Skeletal muscle tissue (tissue), 4 donors: ENCODE data around the gene HK1. TPM values are rescaled to one million over a fixed set of nuclear protein-coding genes. Genes with fewer than 3 reads are reported as not detected.
"Not testable (repeated sequence)": the region's sequence is repeated elsewhere in the genome, so short reads cannot be mapped to it uniquely, and the experiment has no call there.

Source experiments
- H3K27ac ChIP-seq: one replicate; pipeline ENCODE4 v1.7.0; 2013; ENCODE audit warnings: mild to moderate bottlenecking, low read depth, low read length, inconsistent platforms
- H3K27me3 ChIP-seq, 3 donors: one replicate each; pipeline ENCODE4 v1.7.0; 2013; ENCODE audit warnings: low read length in 3 of 3; ENCODE audit not compliant: control insufficient read depth in 3 of 3, insufficient read depth in 3 of 3
- H3K36me3 ChIP-seq, 3 donors: one replicate each; pipeline ENCODE4 v1.7.0; 2013; ENCODE audit warnings: low read length in 3 of 3; ENCODE audit not compliant: control insufficient read depth in 3 of 3, insufficient read depth in 3 of 3
- H3K4me1 ChIP-seq, 3 donors: one replicate each; pipeline ENCODE4 v1.7.0; 2013; ENCODE audit warnings: low read length in 3 of 3, mild to moderate bottlenecking in 3 of 3; ENCODE audit not compliant: control insufficient read depth in 3 of 3, insufficient read depth in 3 of 3
- H3K4me3 ChIP-seq, 3 donors: one replicate each; pipeline ENCODE4 v1.7.0; 2013; ENCODE audit warnings: low read length in 3 of 3
- H3K9ac ChIP-seq, 3 donors: one replicate each; pipeline ENCODE4 v1.7.0; 2013; ENCODE audit warnings: low read length in 3 of 3, mild to moderate bottlenecking in 3 of 3, moderate library complexity in 2 of 3, low read depth in 1 of 3
- H3K9me3 ChIP-seq, 3 donors: one replicate each; pipeline ENCODE4 v1.7.0; 2013; ENCODE audit warnings: low read length in 3 of 3; ENCODE audit not compliant: control insufficient read depth in 3 of 3
- total RNA-seq: library from RNA; depleted of rRNA; stranded (reverse); fragments of >200 nt; gene quantifications from one replicate; pipeline ENCODE4 v1.2.3, GENCODE V29; 2014
- donor health status: Osteomylitis.

The HK1 gene
- total RNA-seq, 1 donor from 2014 or later: 32.4 TPM

DNA sequence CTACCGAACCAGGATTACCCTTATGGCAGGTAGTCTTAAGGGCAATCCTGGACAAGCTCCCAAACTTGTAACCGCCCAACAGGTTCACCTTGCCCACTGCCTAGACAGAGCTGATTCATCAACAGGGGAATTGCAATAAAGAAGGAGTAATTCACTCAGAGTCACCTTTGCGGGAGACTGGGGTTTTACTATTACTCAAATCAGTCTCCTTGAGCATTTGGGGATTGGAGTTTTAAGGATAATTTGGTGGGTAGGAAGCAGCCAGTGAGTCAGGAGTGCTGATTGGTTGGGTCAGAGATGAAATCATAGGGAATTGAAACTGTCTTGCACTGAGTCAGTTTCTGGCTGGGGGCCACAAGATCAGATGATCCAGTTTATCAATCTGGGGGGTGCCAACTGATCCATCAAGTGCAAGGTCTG, 25.3 kb downstream of the HK1 start:
- Histone ChIP-seq H3K9ac (no peak overlapping the region), H3K9me3 (no peaks in the 10 kb centered on the region), H3K36me3 (no peaks in the 10 kb centered on the region), H3K4me1 (no peaks in the 10 kb centered on the region), H3K27me3 (no peaks in the 10 kb centered on the region), H3K4me3 (no peak overlapping the region), H3K27ac (no peak overlapping the region)

DNA sequence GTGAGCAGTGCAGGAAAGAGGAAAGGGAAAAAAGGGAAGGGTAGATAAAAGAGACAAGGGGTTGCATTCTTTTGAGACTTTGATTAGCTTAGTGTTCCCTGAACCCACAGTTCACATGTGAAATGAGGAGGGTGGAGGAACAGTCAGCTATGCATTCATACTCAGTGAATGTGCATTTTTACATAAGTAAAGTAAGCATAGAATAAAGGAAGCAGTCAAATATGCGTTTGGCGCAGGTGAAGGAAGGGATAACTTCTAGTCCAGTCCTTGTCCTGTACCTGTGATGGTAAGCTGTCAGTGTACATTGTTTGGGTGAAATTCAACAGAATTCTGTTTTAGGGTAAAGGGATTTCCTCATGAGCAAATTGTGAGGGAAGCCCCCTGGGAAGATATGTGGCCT, 28.1 kb downstream of the HK1 start:
- H3K4me1 ChIP-seq: no peaks in the 10 kb centered on the region
- H3K4me3 ChIP-seq: no peak overlapping the region
- H3K27ac ChIP-seq: no peak overlapping the region
- no peaks in the 10 kb centered on the region for H3K36me3 ChIP-seq
- H3K9me3 ChIP-seq: no peaks in the 10 kb centered on the region
- H3K27me3 ChIP-seq: no peaks in the 10 kb centered on the region
- no peak overlapping the region for H3K9ac ChIP-seq

DNA sequence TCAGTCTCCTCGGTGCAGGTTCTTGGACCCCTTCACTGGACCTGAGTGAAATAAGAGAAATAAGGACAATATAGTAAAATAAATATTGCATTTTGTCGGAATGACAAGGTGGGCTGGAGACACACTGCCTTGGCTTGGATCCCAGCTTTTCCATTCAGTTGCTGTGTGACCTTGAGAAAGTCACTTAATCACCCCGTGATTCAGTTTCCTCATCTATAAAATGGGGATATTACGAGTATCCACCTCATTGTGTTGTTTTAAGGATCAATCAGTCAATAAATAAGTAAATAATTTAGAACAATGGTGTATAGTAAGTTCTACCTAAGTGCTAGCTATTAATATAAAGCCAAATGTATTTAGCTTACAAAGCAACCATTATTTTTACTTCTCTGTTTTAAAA, 29.1 kb downstream of the HK1 start:
- Histone ChIP-seq H3K36me3 (no peaks in the 10 kb centered on the region), H3K4me1 (no peaks in the 10 kb centered on the region), H3K9ac (no peak overlapping the region), H3K4me3 (no peak overlapping the region), H3K27ac (no peak overlapping the region), H3K27me3 (no peaks in the 10 kb centered on the region), H3K9me3 (no peaks in the 10 kb centered on the region)

DNA sequence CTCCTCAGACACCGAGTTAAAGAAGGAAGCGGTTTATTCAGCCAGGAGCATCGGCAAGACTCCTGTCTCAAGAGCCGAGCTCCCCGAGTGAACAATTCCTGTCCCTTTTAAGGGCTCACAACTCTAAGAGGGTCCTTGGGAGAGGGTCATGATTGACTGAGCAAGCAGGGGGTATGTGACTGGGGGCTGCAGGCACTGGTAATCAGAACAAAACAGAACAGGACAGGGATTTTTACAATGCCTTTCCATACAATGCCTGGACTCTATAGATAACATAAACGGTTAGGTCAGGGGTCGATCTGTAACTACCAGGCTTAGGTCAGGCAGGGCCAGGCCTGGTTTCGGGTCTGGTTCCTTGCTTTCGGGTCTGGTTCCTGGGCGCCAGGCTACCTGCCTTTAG, 30.0 kb downstream of the HK1 start:
- not testable (repeated sequence) for H3K27me3 ChIP-seq, H3K9me3 ChIP-seq, H3K36me3 ChIP-seq, H3K27ac ChIP-seq, H3K9ac ChIP-seq, H3K4me3 ChIP-seq, H3K4me1 ChIP-seq

DNA sequence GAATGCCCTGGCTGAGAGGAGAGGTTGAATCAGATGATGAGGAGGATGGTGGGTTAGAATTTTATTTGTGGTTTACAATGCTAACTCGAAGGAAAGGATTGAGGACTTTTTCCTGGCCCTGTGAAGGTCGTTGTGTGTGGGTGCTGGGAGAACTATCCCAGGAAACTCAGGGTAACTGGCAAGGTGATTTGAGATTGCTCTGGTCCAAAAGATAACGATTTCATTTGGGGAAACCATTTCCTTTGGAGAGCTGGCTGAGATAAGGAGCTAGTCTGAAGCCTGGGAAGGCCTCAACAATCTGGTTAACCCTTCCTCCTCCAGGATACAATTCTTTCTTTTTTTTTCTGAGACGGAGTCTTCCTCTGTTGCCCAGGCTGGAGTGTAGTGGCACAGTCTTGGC, 33.0 kb downstream of the HK1 start:
- no peak overlapping the region for H3K9ac ChIP-seq
- H3K27ac ChIP-seq: no peak overlapping the region
- no peaks in the 10 kb centered on the region for H3K36me3 ChIP-seq
- H3K4me3 ChIP-seq: no peak overlapping the region
- H3K9me3 ChIP-seq: no peaks in the 10 kb centered on the region
- H3K4me1 ChIP-seq: no peaks in the 10 kb centered on the region
- no peaks in the 10 kb centered on the region for H3K27me3 ChIP-seq

DNA sequence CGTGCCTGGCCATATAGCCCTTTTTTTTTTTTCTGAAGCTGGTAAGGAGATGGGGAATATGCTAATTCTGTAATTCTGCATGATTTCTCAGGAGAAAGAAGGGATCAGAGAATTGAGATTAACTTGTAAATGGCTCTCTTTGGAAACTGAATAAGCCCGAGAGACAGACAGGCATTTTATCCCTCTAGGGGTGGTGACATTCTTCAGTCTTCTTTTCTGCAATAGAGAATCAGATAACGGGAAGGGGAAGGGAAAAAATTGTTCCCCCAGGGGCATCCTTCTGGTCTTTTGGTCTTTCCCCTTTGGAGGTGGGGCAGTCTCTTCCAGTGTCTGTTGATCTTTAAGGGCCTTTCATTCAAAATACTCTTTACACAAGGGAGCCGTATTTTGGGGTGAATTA, 34.2 kb downstream of the HK1 start:
- H3K4me3 ChIP-seq: no peak overlapping the region

DNA sequence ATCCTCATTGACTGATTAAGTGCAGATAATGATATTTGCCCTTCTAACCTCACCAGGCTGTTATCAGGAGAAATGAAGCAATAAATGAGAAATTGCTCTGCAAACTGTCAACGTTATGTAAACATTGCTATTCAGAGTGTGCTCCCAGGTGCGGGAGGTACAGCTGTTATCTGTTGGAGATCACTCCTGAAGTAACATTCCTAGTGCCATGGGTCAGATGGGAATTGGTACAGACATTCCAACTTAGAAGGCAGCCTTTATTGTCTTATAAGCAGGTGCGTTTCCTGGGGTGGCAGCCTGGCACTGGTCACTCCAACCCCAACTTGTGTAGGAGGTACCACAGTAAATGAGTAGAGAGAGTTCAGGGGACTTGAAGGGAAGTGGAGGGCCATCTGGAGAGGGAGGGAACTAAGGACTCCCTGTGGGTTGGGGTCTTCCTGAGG, 36.8 kb downstream of the HK1 start:
- H3K27ac ChIP-seq: no peak overlapping the region
- no peaks in the 10 kb centered on the region for H3K9me3 ChIP-seq
- H3K9ac ChIP-seq: no peak overlapping the region
- no peaks in the 10 kb centered on the region for H3K36me3 ChIP-seq
- no peak overlapping the region for H3K4me3 ChIP-seq
- H3K27me3 ChIP-seq: no peaks in the 10 kb centered on the region
- H3K4me1 ChIP-seq: peaks cover 10 to 19% (median 13%) of the 10 kb centered on the region in 3 donors

More for the DNA sequence above, 34.2 kb downstream of the HK1 start:
- H3K9ac ChIP-seq: no peak overlapping the region
- H3K9me3 ChIP-seq: no peaks in the 10 kb centered on the region
- no peaks in the 10 kb centered on the region for H3K36me3 ChIP-seq
- H3K4me1 ChIP-seq: peaks cover 0 to 2% (median 0%) of the 10 kb centered on the region in 3 donors
- H3K27me3 ChIP-seq: no peaks in the 10 kb centered on the region
- no peak overlapping the region for H3K27ac ChIP-seq

DNA sequence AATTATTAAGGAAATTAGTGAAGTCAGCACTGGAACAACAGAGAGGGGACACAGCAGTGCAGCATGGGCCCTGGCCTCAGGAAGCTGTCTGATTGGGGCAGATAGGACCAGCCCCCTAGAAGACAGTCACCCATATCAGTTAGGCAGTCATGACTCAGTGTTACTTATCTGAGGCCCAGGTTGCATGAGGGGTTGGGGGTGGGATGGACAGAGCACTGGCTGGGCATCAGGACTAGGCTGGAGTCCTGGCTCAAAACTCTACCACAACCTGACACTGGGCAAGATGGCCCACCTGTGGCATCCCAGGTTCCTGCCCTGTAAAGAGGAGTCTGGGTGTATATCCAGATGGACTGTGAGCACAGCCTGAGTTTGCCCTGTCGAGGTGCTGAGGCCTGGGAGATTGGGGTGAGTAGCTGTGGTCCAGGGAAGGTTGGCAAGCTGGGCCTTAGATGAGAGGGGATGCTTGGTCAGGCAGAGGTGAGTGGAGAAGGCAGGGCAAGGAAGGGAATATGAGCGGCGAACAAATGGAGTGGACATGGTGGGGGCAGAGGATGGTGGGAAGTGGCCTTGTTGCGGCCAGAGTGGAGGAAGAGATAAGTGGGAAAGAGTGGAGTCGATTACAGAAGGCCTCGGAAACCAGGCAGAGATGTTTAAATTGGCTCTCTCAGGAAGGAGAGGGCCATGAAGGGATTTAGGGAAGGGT, 37.5 kb downstream of the HK1 start:
- Histone ChIP-seq H3K9ac (no peak overlapping the region), H3K4me3 (no peak overlapping the region), H3K36me3 (no peaks in the 10 kb centered on the region), H3K4me1 (peaks cover 17 to 26% (median 19%) of the 10 kb centered on the region in 3 donors), H3K27me3 (no peaks in the 10 kb centered on the region), H3K9me3 (no peaks in the 10 kb centered on the region), H3K27ac (no peak overlapping the region)

DNA sequence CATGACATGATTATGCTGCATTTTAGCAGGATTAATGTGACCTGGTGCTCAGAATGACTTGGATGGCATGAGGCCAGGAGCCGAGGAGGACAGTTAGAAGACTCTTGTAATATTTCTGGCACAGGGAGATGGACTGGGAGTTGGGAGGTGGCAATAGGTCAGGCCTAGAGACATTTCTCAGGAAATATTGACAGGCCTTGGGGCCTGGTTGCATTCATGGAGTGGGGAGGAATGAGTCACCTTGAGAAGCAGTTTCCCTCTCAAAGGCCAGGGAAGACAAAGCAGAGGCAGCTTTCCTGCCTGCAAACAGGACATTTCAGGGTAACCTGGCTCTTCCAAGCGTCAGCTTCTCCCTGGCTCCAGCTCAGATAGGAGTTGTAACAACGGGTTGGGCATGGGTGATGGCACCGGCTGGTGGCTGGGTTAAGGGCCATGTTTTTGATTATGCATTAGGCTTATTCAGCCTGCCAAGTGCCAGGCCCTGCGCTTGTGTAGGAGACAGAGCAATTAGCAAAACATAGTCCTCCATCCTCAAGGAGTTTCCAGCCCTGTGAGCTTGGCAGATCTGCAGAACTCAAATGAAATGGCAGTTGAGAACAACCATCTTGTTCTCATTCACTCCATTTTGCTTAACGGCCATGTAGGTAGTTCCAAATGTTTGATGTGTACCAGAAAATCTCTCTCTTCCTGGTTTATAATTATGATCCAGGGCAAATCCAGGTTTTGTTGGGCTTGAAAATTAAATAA, 38.2 kb downstream of the HK1 start:
- Histone ChIP-seq H3K27me3 (no peaks in the 10 kb centered on the region), H3K9ac (no peak overlapping the region), H3K36me3 (no peaks in the 10 kb centered on the region), H3K27ac (no peak overlapping the region), H3K9me3 (no peaks in the 10 kb centered on the region), H3K4me3 (no peak overlapping the region), H3K4me1 (peaks cover 24 to 33% (median 26%) of the 10 kb centered on the region in 3 donors)

DNA sequence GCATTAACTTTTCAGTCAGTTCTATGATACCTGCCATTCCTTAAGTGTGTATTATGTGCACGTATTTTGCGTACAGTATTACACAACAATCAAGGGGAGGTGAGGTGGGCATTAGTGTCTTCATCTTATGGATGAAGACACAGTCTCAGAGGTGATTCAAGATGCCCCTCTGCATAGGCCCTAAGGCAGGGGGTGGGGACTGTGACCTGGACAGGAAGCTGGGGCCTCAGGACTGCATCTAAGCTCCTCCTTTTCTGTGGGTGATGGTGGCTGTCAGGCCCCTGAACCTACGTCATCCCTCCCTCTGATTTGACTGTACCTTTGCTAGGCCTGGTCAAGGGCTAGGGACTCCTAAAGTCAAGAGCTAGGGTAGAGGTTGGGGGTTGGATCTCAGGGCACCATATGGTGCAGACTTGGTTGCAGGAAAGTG, 38.9 kb downstream of the HK1 start:
- H3K36me3 ChIP-seq: no peaks in the 10 kb centered on the region
- H3K9me3 ChIP-seq: no peaks in the 10 kb centered on the region
- H3K27me3 ChIP-seq: no peaks in the 10 kb centered on the region
- no peak overlapping the region for H3K9ac ChIP-seq
- peaks cover 31 to 40% (median 33%) of the 10 kb centered on the region in 3 donors for H3K4me1 ChIP-seq
- no peak overlapping the region for H3K4me3 ChIP-seq
- H3K27ac ChIP-seq: peak overlapping the region; percentile 7
